LoVo (cell line): ENCODE data around the gene TMPRSS3.
"Not testable (repeated sequence)": the region's sequence is repeated elsewhere in the genome, so short reads cannot be mapped to it uniquely, and the experiment has no call there.

Source experiments
- DNase-seq: peaks from one replicate; pipeline ENCODE4 v3.0.0-alpha.2; 2016; ENCODE audit warnings: low spot score

The TMPRSS3 gene

GRCh38 chr21:42427809-42428419, 32.1 kb upstream of the TMPRSS3 start:
- no peak for DNase-seq

DNA sequence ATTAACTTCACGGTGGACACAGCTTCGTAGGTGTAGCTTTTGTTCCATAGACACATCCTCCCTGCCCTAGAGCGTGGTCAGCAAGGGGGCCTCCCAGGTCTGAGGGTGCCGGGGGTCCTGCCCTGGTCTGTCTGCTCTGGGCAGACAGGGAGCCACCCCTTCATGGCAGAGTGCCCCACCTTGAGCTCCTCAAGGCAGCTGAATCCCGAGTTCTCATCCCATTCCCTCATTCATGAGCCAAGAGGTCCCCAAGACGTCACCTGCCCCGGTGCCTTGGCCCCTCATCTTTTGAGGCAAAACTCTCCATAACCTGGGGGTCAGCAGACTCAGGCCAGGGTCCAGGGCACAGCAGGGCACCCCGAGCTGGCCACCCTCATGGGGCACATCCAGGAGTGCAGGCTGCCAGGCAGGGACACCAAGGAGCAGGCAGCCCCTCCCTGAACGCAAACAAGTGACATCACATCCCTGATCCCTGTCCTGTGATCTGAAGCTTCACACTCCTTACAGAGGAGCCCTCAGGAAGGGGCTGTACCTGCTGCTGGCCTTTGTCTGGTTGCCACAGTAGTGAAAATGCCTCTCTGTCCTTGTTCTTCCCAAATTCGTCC, 31.1 kb upstream of the TMPRSS3 start:
- DNase-seq: no peak

DNA sequence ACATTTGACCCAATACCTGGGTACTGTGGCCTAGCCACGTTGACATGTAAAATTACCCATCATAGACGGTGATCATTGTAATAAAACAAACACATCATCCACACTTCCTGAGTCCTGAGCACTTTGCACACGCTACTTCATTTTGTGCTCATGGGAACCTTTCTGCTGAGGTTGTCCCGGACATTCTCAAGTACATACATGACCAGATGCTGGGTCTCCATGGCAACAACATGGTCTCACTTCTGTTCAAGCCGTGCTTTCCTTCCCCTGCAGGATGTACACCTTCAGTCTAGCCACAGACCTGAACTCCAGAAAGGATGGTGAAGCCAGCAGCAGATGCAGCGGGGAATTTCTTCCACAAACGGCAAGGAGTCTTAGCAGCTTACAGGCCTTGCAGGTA, 30.6 kb upstream of the TMPRSS3 start:
- no peak for DNase-seq

DNA sequence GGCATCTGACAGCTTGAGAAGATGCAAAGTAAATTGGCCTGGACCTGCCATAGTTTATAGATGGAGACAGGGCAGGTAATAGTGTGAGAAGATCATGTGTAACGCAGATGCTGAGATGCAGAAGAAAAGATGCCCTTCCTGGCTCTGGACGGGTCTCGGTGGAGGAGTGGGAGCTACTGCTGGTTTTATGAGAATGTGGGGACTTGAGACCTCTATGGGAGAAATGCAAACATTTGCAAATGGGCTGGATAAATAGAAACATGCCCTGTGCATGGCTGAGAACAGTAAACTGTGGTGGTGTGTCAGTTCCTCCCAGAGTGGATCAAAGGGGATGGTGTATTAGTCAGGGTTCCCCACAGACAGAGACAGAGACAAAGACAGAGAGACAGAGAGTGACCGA, 29.7 kb upstream of the TMPRSS3 start:
- DNase-seq: no peak

GRCh38 chr21:42424914-42425541, 29.2 kb upstream of the TMPRSS3 start:
- DNase-seq: no peak

GRCh38 chr21:42423685-42424084, 27.8 kb upstream of the TMPRSS3 start:
- no peak for DNase-seq

- no peak for DNase-seq
These were observed 27.4 kb upstream of the TMPRSS3 start for GRCh38 chr21:42423197-42423675.

DNA sequence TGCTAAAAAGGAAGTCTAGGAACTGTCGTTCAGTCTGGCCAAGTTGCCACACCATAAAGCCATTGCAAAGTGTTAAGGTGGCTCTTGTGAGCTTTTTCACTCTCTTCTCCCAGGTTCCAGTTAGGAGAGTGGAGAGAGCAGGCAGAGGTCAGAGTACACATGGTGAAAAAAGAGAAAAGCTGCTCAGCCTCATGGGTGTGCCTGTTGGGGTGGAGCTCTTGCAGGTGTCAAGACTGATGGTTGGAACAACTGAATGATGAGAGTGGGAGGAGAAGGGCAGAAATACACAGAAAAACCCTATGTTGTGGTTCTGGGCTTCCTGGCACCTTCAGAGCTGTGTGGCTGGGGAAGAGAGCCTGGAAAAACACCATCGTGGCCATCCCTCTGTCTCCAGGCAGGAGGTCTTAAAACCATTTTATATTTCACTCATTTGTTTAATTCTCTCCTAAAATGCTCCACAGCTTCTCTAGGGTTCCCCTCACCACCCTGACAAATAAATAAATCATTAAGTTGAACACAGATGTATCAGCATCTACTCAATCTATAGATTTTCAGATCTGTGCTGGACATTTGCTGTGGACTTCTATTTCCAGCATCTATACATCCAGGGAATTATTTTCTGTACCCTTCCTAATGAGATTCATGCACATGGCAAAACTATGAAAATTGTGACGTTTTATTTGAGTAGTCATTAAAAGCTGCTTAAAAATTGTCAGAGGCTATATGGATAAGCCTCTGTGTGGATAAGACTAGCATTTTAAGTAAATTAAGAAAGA, 25.4 kb upstream of the TMPRSS3 start:
- DNase-seq: no peak

DNA sequence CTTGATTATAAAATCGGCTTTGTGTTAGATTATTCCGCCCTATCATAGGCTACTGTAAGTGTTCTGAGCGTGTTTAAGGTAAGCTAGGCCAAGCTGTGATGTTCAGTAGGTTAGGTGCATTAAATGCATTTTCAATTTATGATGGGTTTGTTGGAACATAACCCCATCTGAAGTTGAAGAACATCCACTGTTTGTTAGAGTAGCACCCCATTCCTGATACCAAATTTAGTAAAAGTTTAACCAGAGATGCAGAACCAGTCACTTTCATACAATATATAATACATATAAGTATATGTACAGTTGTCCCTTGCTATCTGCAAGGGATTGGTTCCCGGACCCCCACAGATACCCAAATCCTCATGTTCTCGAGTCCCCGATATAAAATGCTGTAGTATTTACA, 24.0 kb upstream of the TMPRSS3 start:
- no peak for DNase-seq

DNA sequence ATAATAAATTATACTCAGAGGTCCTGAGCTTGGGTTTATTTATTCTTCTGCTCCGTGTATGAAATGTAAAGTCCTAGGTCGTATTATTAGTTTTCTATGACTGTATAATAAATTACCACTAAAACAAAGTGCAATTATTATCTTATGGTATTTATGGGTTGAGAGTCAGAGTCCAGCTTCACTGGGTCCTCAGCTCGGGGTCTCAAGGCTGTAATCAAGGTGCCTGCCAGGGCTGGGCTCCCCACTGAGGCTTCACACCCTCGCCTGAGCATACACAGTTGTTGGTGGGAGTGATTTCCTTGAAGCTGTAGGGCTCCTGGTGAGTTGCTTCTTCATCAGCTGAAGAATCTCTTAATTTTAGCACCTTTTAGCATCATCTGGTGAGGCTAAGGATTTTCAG, 23.0 kb upstream of the TMPRSS3 start:
- no peak for DNase-seq

DNA sequence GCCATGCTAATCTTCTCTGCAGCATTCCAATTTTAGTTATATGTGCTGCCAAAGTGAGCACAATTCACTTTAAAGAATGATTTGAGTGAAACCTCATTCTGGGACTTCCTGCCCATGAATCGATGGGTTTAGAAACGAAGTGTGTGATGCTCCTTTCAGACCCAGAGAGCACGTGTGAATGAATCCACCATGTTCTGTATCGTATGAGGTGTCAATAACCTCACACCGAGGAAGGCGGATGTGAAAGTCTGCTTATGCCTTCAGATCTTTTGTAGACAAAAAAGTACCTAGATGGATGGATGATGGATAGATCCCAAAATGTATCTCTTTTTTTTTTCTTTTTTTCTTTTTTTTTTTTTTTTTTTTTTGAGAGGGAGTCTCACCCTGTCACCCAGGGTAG, 21.7 kb upstream of the TMPRSS3 start:
- DNase-seq: no peak

DNA sequence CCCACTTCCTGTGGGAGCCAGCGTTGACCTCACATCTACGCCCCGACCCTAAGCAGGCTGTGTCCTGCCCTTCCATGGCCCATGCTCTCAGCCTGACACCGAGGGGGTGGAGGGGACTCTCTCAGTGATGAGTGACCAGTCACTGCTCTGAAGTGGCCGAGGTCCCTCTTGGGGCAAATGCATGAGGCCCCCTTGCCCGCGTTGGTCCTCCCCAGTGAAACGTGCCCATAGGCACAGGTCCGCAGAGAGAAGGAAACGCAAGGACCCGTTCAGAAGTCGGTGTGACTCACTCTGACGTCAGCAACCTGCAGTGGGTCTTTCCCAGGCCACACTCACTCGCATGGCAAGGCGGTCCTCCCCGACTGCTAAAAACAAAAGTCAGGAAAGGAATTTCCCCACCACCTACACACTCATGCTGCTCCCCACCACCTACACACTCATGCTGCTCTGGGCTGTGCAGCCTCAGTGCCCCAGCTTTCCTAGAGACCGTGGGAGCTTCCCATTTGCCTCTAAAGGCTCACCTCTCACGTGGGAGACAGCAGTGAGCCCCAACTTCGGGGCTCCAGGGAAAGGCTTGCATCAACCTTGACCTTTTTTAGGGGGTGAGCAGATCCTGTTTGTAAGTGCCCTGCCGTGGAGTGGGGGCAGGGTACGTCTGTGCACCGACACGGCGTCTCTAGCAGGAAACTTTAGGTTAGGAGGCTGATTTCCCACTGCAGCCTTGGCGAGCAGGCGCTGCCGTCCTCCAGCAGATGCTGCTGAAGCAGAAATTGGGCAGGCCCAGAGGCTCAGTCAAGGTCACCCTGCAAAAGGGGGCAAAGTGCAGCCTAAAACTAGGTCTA, 19.3 kb upstream of the TMPRSS3 start:
- no peak for DNase-seq

- DNase-seq: no peak
These were observed 18.7 kb upstream of the TMPRSS3 start for GRCh38 chr21:42414553-42414927.

DNA sequence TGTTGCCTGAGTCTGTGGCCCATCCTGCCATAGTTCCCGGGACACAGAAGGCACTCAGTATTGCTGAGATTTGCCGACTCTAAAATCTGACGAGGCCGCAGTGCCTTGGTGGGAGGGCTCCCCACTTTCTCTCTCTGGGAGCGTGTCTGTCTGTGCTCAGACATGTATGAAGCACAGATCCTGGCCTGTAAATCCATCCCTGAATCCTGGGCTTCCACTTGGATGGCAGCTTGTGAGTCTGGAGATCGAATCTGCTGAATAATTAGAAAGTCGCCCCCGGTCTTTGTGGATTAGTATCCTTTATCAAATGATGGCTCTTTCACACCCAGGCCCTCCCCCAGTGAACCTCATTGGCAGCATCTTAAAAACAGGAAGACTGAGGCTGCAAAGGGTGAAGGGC, 18.2 kb upstream of the TMPRSS3 start:
- DNase-seq: no peak

DNA sequence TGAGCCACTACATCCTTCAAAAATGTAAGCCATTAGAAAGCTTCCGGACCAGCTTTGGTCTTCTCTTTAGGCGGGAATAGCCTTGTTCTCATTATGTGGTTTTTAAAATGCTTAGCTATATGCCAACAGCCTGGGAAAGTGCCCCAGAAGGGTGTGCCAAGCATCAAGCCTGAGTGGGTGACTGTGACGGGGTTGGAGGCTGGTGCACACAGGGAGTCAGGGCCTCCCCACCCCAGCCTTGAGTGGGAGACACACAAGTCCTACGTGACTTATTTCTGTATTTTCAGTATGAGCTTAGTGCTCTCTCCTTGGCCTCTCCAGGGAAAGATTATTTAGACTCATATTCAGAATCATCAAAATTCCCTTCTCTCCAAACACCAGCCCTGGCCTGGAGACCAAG, 17.6 kb upstream of the TMPRSS3 start:
- no peak for DNase-seq

DNA sequence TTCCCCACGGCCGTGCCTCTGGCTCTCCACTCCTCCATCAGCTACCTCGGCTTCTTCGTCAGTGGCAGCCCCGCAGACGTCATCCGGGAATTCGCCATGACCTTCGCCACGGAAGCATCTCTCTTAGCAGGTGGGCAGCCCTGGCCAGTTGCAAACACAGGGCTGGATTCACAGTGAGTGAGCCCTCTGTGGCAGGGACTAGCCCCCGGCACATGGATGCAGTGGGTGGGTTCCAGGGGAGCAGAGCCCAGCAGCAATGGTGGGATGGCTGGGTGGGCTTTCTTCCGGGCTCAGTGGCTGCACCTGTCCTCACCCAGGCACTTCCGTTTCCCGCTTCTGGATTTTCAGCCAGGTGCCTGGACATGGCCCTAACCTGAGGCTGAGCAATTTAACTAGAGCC, 17.2 kb upstream of the TMPRSS3 start:
- DNase-seq: no peak

GRCh38 chr21:42412636-42412933, 16.7 kb upstream of the TMPRSS3 start:
- no peak for DNase-seq

- no peak for DNase-seq
These were observed 16.2 kb upstream of the TMPRSS3 start for GRCh38 chr21:42411891-42412635.

- no peak for DNase-seq
These were observed 15.5 kb upstream of the TMPRSS3 start for GRCh38 chr21:42411197-42411869.

GRCh38 chr21:42409366-42409765, 13.5 kb upstream of the TMPRSS3 start:
- no peak for DNase-seq

DNA sequence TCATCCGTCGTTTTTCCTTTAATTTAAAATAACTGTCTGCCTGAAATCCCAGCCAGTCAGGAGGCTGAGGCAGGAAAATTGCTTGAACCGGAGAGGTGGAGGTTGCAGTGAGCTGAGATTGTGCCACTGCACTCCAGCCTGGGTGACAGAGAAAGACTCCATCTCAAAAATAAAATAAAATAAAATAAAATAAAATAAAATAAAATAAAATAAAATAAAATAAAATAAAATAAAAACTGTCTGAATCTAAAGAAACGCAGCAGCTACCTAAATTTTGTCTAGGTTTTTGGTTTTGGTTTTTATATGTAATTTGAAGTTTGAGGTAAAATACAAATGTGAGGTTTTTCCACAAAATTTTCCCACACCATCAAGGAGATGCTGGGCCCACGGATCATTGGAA, 12.9 kb upstream of the TMPRSS3 start:
- not testable (repeated sequence) for DNase-seq
